ENCODE results near the gene NCOA3. TPM values are rescaled to one million over a fixed set of nuclear protein-coding genes. Genes with fewer than 3 reads are reported as not detected.
A peak's percentile ranks its signal among the peaks of the same experiment; 100 is the strongest.
"Not testable (repeated sequence)": the region's sequence is repeated elsewhere in the genome, so short reads cannot be mapped to it uniquely, and the experiment has no call there.

The NCOA3 gene
- total RNA-seq, 1 donor = 72.8 TPM

DNA sequence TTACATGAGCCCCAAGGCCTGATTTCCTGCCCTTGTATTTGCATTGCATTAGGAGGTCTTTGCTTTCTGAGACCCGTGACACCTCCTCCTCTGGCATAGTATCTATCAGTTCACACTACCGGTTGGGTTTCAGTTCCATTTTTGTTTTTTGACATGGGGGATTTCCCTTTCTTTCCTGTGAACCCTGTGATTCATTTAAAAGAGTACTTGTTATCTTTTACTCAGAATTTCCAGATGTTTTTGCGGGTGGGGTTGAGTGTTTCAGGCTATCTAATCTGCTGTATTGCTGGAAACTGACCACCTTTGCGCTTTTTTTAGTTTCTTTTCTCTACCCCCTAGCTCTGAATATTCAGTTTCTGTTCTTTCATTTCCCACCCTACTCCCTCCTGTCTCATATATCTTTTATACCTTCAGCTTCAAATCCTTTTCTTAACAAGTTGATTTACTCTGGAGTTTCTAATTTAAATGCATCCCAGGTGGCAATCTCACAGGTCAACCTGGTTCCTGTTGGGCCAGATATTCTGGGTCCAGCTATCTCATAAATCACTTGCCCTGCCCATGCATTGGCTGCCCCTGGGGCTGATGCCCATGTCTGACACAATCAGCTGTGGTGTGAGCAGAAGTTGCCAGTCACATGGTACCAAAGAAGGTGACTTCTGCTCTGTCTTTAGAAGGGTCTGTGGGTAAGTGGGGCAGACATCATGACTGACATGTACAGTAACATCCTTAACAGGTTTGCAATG, 14.3 kb upstream of the NCOA3 start:
- Histone ChIP-seq H3K4me3 (ENCODE audit: low read length) (no peak overlapping the region), H3K4me1 (ENCODE audit: insufficient read depth, low read length) (peaks cover 46% of the 10 kb centered on the region), H3K9me3 (ENCODE audit: low read depth, low read length) (no peaks in the 10 kb centered on the region), H3K27me3 (ENCODE audit: insufficient read depth, low read length) (no peaks in the 10 kb centered on the region)

DNA sequence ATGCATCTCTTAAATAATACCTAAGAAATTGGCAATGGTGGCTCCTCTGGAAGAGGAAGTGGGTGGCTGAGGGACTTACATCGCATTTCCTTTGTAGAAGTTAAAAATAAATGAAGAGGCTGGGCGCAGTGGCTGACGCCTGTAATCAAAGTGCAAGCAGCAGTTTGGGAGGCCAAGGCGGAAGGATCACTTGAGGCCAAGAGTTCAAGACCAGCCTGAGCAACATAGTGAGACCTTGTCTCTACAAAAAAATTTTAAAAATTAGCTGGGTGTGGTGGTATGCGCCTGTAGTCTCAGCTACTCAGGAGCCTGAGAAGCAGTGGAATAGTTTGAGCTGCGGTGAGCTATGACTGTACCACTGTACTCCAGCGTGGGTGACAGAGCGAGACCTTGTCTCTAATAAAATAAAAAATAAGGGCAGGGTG, 12.2 kb upstream of the NCOA3 start:
- no peak overlapping the region for H3K4me3 ChIP-seq (ENCODE audit: low read length)
- H3K27me3 ChIP-seq (ENCODE audit: insufficient read depth, low read length) = no peaks in the 10 kb centered on the region
- no peaks in the 10 kb centered on the region for H3K9me3 ChIP-seq (ENCODE audit: low read depth, low read length)
- H3K4me1 ChIP-seq (ENCODE audit: insufficient read depth, low read length) = peaks cover 63% of the 10 kb centered on the region

DNA sequence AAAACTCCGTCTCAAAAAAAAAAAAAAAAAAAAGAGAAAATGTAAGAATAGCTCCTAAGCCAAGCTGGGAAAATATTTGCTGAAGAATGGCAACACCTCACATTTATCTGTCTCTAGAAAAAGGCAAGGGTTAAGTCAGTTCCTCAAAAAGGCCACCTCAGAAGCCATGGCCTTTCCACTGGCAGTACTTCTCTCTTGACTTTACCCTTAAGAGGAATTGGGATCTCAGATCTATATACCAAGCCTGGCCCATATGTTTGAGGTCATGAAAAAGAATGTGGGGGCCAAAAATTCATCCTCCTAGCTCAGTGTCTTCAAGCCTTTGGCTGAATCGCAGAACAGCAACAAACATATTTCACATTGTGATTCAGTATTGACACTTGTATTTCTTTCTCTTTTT, 10.9 kb upstream of the NCOA3 start:
- no peak overlapping the region for H3K4me3 ChIP-seq (ENCODE audit: low read length)
- no peaks in the 10 kb centered on the region for H3K27me3 ChIP-seq (ENCODE audit: insufficient read depth, low read length)
- no peaks in the 10 kb centered on the region for H3K9me3 ChIP-seq (ENCODE audit: low read depth, low read length)
- peaks cover 66% of the 10 kb centered on the region for H3K4me1 ChIP-seq (ENCODE audit: insufficient read depth, low read length)

DNA sequence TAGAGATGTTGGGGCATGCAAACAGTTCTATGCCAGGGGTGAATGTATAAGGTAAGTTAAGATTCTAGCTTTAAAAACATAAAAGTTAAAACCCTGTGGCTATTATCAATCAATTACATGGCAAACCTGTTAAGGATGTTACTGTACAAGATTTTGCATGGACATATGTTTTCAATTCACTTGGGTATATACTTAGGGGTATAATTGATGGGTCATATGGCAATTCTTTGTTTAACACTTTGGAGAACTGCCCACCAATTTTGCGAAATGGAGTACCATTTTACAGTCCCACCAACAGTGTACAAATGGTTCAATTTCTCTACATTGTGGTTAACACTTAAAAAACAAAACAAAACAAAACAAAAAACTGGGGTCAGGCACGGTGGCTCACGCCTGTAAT, 9.4 kb upstream of the NCOA3 start:
- Histone ChIP-seq H3K4me3 (ENCODE audit: low read length) (no peak overlapping the region), H3K4me1 (ENCODE audit: insufficient read depth, low read length) (peaks cover 57% of the 10 kb centered on the region), H3K9me3 (ENCODE audit: low read depth, low read length) (no peaks in the 10 kb centered on the region), H3K27me3 (ENCODE audit: insufficient read depth, low read length) (no peaks in the 10 kb centered on the region)

DNA sequence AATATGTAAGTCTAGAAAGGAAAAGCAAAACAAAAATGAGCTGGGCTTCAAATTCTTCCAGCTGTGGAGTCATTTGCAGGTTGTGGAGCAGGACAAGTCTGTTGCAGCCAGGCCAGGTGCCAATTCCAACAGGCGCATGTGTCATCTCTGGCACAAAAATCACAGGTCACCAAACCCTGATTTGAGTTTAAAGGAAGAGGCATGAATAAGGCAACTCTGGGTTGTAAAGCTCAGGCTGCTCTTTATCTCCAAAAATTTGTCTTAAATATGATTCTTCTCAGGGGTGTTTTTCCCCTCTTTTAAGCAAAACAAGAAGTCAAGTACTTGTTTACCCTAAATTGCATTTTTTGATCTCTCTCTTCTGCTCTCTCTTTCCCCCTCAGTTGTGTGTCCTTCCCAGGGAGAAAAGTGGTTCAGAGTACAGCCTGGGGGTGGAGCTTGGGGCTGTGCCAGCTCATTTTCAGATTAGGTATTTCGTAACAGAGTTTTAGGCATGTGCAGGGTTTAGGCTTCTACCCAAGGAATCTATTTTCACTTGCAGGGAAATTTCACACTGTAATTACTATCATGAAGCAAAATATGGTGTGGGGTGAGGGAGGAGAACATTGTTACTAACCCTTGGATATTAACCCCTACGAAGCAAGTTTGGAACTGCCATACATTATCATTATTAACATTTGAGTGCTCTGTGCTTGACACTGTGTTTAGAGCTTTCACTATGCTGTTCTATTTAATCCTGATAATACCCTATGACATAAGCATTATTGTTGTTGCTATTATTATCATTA, 8.3 kb upstream of the NCOA3 start:
- peaks cover 46% of the 10 kb centered on the region for H3K4me1 ChIP-seq (ENCODE audit: insufficient read depth, low read length)

DNA sequence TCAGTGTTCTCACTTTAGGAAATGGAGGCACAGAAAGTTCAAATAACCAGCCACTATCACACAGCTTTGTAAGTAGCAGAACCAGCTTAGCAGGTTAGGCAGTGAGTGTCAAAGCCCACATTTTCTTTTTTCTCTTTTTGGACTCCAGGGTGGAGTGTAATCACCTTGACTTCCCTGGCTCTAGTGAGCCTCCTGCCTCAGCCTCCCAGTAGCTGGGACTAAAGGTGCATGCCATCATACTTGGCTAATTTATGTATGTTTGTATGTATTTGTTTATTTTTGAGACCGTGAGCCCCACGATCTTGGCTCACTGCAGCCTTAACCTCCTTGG, 7.8 kb upstream of the NCOA3 start:
- no peaks in the 10 kb centered on the region for H3K27me3 ChIP-seq (ENCODE audit: insufficient read depth, low read length)
- no peaks in the 10 kb centered on the region for H3K9me3 ChIP-seq (ENCODE audit: low read depth, low read length)
- H3K4me3 ChIP-seq (ENCODE audit: low read length) = no peak overlapping the region
- H3K4me1 ChIP-seq (ENCODE audit: insufficient read depth, low read length) = peaks cover 44% of the 10 kb centered on the region

More for the DNA sequence above, 8.3 kb upstream of the NCOA3 start:
- Histone ChIP-seq H3K4me3 (ENCODE audit: low read length) (no peak overlapping the region), H3K9me3 (ENCODE audit: low read depth, low read length) (no peaks in the 10 kb centered on the region), H3K27me3 (ENCODE audit: insufficient read depth, low read length) (no peaks in the 10 kb centered on the region)

DNA sequence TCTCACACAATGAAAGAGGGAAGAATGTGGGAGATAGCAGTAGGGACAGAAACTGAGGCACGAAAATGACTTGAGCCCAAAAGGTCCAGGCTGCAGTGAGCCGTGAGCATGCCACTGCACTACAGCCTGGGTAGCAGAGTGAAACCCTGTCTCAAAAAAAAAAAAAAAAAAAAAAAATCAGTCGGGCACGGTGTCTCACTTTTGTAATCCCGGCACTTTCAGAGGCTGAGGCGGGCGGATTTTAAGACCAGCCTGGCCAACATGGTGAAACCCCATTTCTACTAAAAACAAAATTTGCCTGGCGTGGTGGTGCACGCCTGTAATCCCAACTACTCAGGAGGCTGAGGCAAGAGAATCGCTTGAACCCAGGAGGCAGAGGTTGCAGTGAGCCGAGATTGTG, 7.1 kb upstream of the NCOA3 start:
- H3K4me3 ChIP-seq (ENCODE audit: low read length); H3K27me3 ChIP-seq (ENCODE audit: insufficient read depth, low read length); H3K9me3 ChIP-seq (ENCODE audit: low read depth, low read length): not testable (repeated sequence)
- H3K4me1 ChIP-seq (ENCODE audit: insufficient read depth, low read length) = peaks cover 37% of the 10 kb centered on the region

DNA sequence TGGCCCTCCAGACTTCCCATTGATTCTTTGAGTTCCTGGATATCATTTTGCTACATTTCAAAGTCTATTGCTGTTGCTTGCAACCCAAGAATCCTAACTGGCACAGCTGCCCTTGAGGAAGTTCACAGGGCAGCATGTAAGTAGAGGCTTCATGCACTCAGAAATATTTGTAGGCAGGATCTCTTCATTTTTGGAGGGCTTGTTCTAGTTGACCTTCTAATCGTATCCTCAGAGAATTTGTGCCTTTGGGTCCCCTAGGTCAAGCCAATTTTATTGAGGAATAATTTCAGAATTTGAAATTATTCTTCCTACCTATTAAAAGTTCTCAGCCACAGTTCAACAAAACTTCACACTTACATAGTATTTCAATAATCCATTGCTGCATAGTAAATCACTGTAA, 5.6 kb upstream of the NCOA3 start:
- H3K4me3 ChIP-seq (ENCODE audit: low read length) = no peak overlapping the region
- H3K4me1 ChIP-seq (ENCODE audit: insufficient read depth, low read length) = peaks cover 27% of the 10 kb centered on the region
- H3K27me3 ChIP-seq (ENCODE audit: insufficient read depth, low read length) = no peaks in the 10 kb centered on the region
- no peaks in the 10 kb centered on the region for H3K9me3 ChIP-seq (ENCODE audit: low read depth, low read length)

DNA sequence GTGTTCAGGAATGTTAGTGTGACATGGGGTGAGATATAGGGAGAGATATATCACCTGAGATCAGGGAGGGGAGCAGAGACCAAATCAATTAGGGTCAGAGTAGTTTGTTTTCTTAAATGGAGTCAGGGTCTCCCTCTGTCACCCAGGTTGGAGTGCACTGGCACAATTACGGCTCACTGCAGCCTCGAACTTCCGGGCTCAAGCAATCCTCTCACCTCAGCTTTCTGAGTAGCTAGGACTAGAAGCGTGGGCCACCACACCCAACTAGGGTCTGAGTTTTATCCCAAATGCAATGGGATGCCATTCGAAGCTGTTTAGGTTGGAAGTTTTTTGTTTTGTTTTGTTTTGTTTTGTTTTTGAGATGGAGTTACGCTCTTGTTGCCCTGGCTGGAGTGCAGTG, 3.1 kb upstream of the NCOA3 start:
- Histone ChIP-seq H3K4me1 (ENCODE audit: insufficient read depth, low read length) (peaks cover 27% of the 10 kb centered on the region), H3K27me3 (ENCODE audit: insufficient read depth, low read length) (no peaks in the 10 kb centered on the region), H3K9me3 (ENCODE audit: low read depth, low read length) (no peaks in the 10 kb centered on the region), H3K4me3 (ENCODE audit: low read length) (no peak overlapping the region)

DNA sequence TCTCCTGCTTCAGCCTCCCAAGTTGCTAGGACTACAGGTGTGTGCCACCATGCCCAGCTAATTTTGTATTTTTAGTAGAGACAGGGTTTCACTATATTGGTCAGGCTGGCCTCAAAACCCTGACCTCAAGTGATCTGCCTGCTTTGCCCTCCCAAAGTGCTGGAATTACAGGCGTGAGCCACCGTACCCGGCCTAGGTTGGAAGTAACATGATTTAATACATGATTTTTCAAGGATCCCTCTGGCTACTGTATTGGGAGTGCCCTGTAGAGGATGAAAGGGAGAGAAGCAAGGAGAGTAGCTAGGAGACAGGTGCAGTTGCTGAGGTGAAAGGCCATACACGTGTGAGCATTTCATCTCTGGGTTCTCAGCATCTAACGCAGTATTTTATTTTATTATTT, 2.6 kb upstream of the NCOA3 start:
- Histone ChIP-seq H3K4me3 (ENCODE audit: low read length) (no peak overlapping the region), H3K27me3 (ENCODE audit: insufficient read depth, low read length) (no peaks in the 10 kb centered on the region), H3K9me3 (ENCODE audit: low read depth, low read length) (no peaks in the 10 kb centered on the region), H3K4me1 (ENCODE audit: insufficient read depth, low read length) (peaks cover 25% of the 10 kb centered on the region)

DNA sequence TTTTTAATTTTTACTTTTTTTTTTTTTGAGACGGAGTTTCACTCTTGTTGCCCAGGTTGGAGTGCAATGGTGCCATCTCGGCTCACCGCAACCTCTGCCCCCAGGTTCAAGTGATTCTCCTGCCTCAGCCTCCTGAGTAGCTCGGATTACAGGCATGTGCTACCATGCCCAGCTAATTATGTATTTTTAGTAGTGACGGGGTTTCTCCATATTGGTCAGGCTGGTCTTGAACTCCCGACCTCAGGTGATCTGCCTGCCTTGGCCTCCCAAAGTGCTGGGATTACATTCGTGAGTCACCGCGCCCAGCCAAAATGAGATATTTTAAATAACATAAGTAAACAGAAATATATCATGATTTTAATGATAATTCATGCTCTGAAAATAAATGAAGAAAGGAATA, 1.6 kb upstream of the NCOA3 start:
- not testable (repeated sequence) for H3K9me3 ChIP-seq (ENCODE audit: low read depth, low read length); H3K4me3 ChIP-seq (ENCODE audit: low read length); H3K27me3 ChIP-seq (ENCODE audit: insufficient read depth, low read length)
- peaks cover 26% of the 10 kb centered on the region for H3K4me1 ChIP-seq (ENCODE audit: insufficient read depth, low read length)

DNA sequence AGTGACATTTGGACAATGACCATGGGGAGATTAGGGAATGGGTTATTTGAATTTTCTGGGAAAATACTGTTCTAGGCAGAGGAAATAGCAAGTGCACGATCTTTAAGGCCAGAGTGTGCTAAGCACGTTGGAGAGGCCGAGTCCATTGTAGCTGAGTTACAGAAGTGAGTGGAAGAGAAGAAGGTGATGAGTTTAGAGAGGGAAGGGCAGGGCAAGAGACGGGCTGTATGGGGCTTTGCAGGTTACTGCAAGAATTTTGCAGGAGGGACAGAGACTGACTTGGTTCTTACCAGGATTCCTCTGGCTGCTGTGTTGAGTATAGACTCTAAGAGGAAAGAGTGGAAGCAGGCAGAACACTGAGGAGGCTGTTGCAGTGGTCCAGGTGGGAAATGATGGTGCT, 1.1 kb upstream of the NCOA3 start:
- Histone ChIP-seq H3K9me3 (ENCODE audit: low read depth, low read length) (no peaks in the 10 kb centered on the region), H3K4me3 (ENCODE audit: low read length) (no peak overlapping the region), H3K27me3 (ENCODE audit: insufficient read depth, low read length) (no peaks in the 10 kb centered on the region), H3K4me1 (ENCODE audit: insufficient read depth, low read length) (peaks cover 28% of the 10 kb centered on the region)

DNA sequence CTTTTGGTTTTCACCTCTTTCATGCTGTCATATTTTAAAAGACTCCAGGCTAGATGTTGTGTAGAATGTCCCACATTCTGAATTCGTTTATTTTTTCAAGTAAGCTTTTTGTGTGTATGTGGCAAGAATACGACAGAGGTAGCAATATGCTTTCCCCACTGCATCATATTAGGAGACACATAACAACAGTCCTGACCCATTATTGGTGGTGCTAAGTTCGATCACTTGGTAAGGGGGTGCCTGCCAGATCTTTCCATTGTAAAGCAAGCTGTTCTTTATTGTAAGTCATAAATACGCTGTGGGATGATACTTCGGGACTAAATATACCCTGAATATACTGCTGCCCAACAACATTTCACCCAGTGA, 588 bp upstream of the NCOA3 start:
- peak overlapping the region; percentile 79 for H3K4me3 ChIP-seq (ENCODE audit: low read length)
- no peaks in the 10 kb centered on the region for H3K27me3 ChIP-seq (ENCODE audit: insufficient read depth, low read length)
- H3K9me3 ChIP-seq (ENCODE audit: low read depth, low read length) = no peaks in the 10 kb centered on the region
- H3K4me1 ChIP-seq (ENCODE audit: insufficient read depth, low read length) = peaks cover 32% of the 10 kb centered on the region

DNA sequence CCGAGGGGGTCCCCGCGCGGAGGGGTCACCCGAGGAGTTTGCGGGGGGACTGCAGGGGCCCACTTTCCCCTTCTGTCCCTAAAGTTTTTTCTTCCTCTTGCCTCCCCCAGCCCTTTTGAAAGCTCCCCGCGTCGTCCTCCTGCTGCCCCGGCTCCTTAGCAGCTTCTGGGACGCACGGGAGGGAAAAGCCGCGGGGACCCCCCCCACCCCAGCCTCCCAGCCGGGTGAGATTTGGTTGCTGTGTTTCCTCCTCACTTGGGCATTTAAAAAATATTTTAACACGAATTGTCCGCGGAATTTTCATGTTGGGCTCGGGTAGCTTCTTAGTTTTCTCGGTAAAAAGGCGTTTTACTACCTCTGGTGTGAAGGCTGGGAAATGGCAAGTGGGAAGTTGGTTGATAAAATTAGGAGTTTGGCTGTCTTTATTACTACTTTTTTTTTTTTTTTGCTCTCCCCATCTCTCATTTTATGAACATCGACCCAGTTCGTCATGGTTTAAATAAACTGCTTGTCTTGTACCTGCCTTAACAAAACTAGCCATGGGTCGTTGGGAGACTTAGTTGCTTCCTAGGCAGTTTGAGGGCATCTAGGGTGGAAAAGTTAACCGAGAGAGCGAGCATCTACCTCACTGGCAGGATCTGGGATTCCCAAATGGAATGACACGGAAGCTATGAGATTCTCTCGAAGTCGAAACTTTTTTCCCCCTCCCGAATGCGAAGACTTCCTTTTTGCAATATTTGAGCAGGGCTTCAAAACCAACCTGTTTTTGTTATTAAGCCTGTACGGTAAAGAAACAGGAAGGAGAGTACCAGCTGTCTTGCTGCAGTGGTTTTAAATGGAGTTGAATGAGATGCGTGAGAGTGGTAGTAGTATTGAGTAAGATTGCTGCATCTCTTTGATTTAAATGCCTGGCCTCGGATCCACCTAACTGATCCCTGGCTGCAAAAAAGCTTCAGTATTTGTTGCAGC, 868 bp downstream of the NCOA3 start:
- no peaks in the 10 kb centered on the region for H3K27me3 ChIP-seq (ENCODE audit: insufficient read depth, low read length)
- H3K4me1 ChIP-seq (ENCODE audit: insufficient read depth, low read length) = peaks cover 46% of the 10 kb centered on the region
- H3K4me3 ChIP-seq (ENCODE audit: low read length) = peak overlapping the region; percentile 79
- no peaks in the 10 kb centered on the region for H3K9me3 ChIP-seq (ENCODE audit: low read depth, low read length)

DNA sequence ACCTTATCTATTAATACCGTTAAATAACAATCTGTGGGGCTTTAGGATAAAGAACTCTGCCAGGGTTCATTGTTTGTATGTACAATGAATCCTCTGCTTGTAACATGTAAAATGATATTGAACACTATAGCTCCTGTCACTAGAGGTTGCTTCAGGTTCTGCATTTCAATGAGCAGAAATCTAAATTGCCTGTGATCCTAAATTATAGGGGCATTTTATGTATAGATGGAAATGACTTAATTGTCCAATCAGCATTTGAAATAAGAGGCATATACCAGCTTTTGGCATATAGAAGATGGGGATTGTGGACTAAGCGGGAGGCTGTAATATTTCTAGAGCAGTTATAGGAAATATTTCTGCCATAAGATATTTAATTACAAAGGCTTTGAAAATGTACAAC, 2.0 kb downstream of the NCOA3 start:
- H3K9me3 ChIP-seq (ENCODE audit: low read depth, low read length) = no peaks in the 10 kb centered on the region
- H3K4me3 ChIP-seq (ENCODE audit: low read length) = no peak overlapping the region
- no peaks in the 10 kb centered on the region for H3K27me3 ChIP-seq (ENCODE audit: insufficient read depth, low read length)
- peaks cover 49% of the 10 kb centered on the region for H3K4me1 ChIP-seq (ENCODE audit: insufficient read depth, low read length)

Measured in mononuclear cell (primary cell).